NCI-H2227 treated with DMSO at 0.1 percent for 48 hours (cell line): ENCODE measurements around the gene SIRT7.
"Not testable (repeated sequence)": the region's sequence is repeated elsewhere in the genome, so short reads cannot be mapped to it uniquely, and the experiment has no call there.

ENCODE experiments used
- DNase-seq: peaks from one replicate; lab custom pipeline; 2025; lab: John Stamatoyannopoulos, UW

SIRT7 gene

GRCh38 chr17:81920612-81921536 lies 2.9 kb upstream of the SIRT7 start:
- no peak for DNase-seq

GRCh38 chr17:81918832-81919545 lies 1.0 kb upstream of the SIRT7 start:
- DNase-seq, result no peak

- DNase-seq, result not testable (repeated sequence)
These were observed 325 bp upstream of the SIRT7 start for GRCh38 chr17:81918333-81918669.

- no peak for DNase-seq
These were observed 1.6 kb downstream of the SIRT7 start for GRCh38 chr17:81916234-81917001.

GRCh38 chr17:81915331-81915730 lies 2.6 kb downstream of the SIRT7 start:
- DNase-seq, result no peak

- DNase-seq, result no peak
These were observed 3.7 kb downstream of the SIRT7 start for GRCh38 chr17:81914103-81914850.

GRCh38 chr17:81913394-81914102 lies 4.4 kb downstream of the SIRT7 start:
- DNase-seq, result no peak

GRCh38 chr17:81912441-81913309 lies 5.3 kb downstream of the SIRT7 start:
- DNase-seq, result no peak

GRCh38 chr17:81911969-81912368 lies 6.0 kb downstream of the SIRT7 start:
- DNase-seq, result no peak

- peak; percentile 90 for DNase-seq
These were observed 6.6 kb downstream of the SIRT7 start, which contains the start of gene PCYT2 for GRCh38 chr17:81911277-81911961. TSS of gene PCYT2 (minus strand) at chr17:81911399. CDS start at chr17:81911355, 44 bp downstream.

- no peak for DNase-seq
These were observed 7.1 kb downstream of the SIRT7 start for GRCh38 chr17:81910840-81911276.

- DNase-seq, result no peak
These were observed 7.8 kb downstream of the SIRT7 start for GRCh38 chr17:81909966-81910839.

- no peak for DNase-seq
These were observed 8.7 kb downstream of the SIRT7 start for GRCh38 chr17:81909231-81909630.

GRCh38 chr17:81908793-81909192 lies 9.2 kb downstream of the SIRT7 start:
- no peak for DNase-seq

- DNase-seq, result no peak
These were observed 10.5 kb downstream of the SIRT7 start for GRCh38 chr17:81907219-81908145.

- DNase-seq, result no peak
These were observed 11.3 kb downstream of the SIRT7 start for GRCh38 chr17:81906476-81907218.

GRCh38 chr17:81905993-81906392 lies 12.0 kb downstream of the SIRT7 start:
- no peak for DNase-seq
